ENCODE results near the gene TANGO6.

Gene TANGO6

GRCh38 chr16:68898026-68898425 is 54.7 kb downstream of the TANGO6 start:
- Histone ChIP-seq H3K27ac (no peak overlapping the region), H3K4me3 (ENCODE audit: low read depth in 1 of 2, low read length in 1 of 2) (no peak overlapping the region), H3K36me3 (peaks cover 5% of the 10 kb centered on the region), H3K27me3 (no peaks in the 10 kb centered on the region), H3K4me1 (ENCODE audit: control insufficient read depth in 1 of 2, insufficient read depth in 1 of 2, low read depth in 1 of 2, low read length in 1 of 2) (peaks cover 6 to 7% of the 10 kb centered on the region in 2 experiments), H3K9me3 (no peaks in the 10 kb centered on the region)
- TF ChIP-seq CTCF (IDR thresholded peaks at IDR 0.05): no peak

- Histone ChIP-seq H3K9me3 (no peaks in the 10 kb centered on the region), H3K27ac (no peak overlapping the region), H3K4me1 (ENCODE audit: control insufficient read depth in 1 of 2, insufficient read depth in 1 of 2, low read depth in 1 of 2, low read length in 1 of 2) (peaks cover 6 to 7% of the 10 kb centered on the region in 2 experiments), H3K27me3 (no peaks in the 10 kb centered on the region), H3K36me3 (peaks cover 12% of the 10 kb centered on the region), H3K4me3 (ENCODE audit: low read depth in 1 of 2, low read length in 1 of 2) (no peak overlapping the region)
- no peak for TF ChIP-seq CTCF (IDR thresholded peaks at IDR 0.05)
Measured at GRCh38 chr16:68900009-68900408, 56.7 kb downstream of the TANGO6 start.

- Histone ChIP-seq H3K4me1 (ENCODE audit: control insufficient read depth in 1 of 2, insufficient read depth in 1 of 2, low read depth in 1 of 2, low read length in 1 of 2) (peaks cover 6 to 7% of the 10 kb centered on the region in 2 experiments), H3K36me3 (peaks cover 13% of the 10 kb centered on the region), H3K9me3 (no peaks in the 10 kb centered on the region), H3K4me3 (ENCODE audit: low read depth in 1 of 2, low read length in 1 of 2) (no peak overlapping the region), H3K27me3 (no peaks in the 10 kb centered on the region), H3K27ac (no peak overlapping the region)
- TF ChIP-seq CTCF (IDR thresholded peaks at IDR 0.05): no peak
Measured at GRCh38 chr16:68902003-68902968, 59.0 kb downstream of the TANGO6 start.

GRCh38 chr16:68902969-68903345 is 59.6 kb downstream of the TANGO6 start:
- no peak for TF ChIP-seq CTCF (IDR thresholded peaks at IDR 0.05)
- H3K4me1 ChIP-seq (ENCODE audit: control insufficient read depth in 1 of 2, insufficient read depth in 1 of 2, low read depth in 1 of 2, low read length in 1 of 2): peaks cover 6 to 7% of the 10 kb centered on the region in 2 experiments
- H3K27ac ChIP-seq: no peak overlapping the region
- no peaks in the 10 kb centered on the region for H3K27me3 ChIP-seq
- peaks cover 20% of the 10 kb centered on the region for H3K36me3 ChIP-seq
- H3K4me3 ChIP-seq (ENCODE audit: low read depth in 1 of 2, low read length in 1 of 2): no peak overlapping the region
- H3K9me3 ChIP-seq: no peaks in the 10 kb centered on the region

- H3K27ac ChIP-seq: no peak overlapping the region
- H3K27me3 ChIP-seq: no peaks in the 10 kb centered on the region
- H3K9me3 ChIP-seq: no peaks in the 10 kb centered on the region
- no peak overlapping the region for H3K4me3 ChIP-seq (ENCODE audit: low read depth in 1 of 2, low read length in 1 of 2)
- no peak for TF ChIP-seq CTCF (IDR thresholded peaks at IDR 0.05)
- no peaks in the 10 kb centered on the region for H3K4me1 ChIP-seq (ENCODE audit: control insufficient read depth in 1 of 2, insufficient read depth in 1 of 2, low read depth in 1 of 2, low read length in 1 of 2)
- peaks cover 44% of the 10 kb centered on the region for H3K36me3 ChIP-seq
Measured at GRCh38 chr16:68907297-68907696, 64.0 kb downstream of the TANGO6 start.
